HCT116 (cell line): Measurements from ENCODE around the gene FBXW4. TPM values are rescaled to one million over a fixed set of nuclear protein-coding genes. Genes with fewer than 3 reads are reported as not detected.
"Not testable (repeated sequence)": the region's sequence is repeated elsewhere in the genome, so short reads cannot be mapped to it uniquely, and the experiment has no call there.

Experiments
- ATAC-seq: fragments of 200-7000 bp; cut with Tn5 transposase; 2 replicates; pipeline ENCODE4 v1.9.1; 2020; ENCODE audit warnings: mild to moderate bottlenecking, moderate library complexity
- BruUV-seq: library from RNA; stranded (reverse); fragments of 400-500 nt; replicated peaks from 2 replicates; lab custom pipeline; 2021; lab: Mats Ljungman, UMichigan
- CTCF ChIA-PET: fragments of 300-600 bp; sonication (Branson Sonifier 250); formaldehyde crosslinking; loops from one replicate; lab custom pipeline; 2021; ENCODE audit warnings: antibody characterized with exemption; lab: Charles Lee
- POLR2A ChIA-PET: fragments of 300-600, 350-600 bp; sonication (Branson Sonifier 250); formaldehyde crosslinking; loops from one replicate; lab custom pipeline; 2021; ENCODE audit warnings: antibody characterized with exemption; lab: Charles Lee
- RAD21 ChIA-PET, 2 experiments: fragments of 300-600 bp; sonication (Branson Sonifier 250); formaldehyde crosslinking; loops; one replicate each; lab custom pipeline; 2023; ENCODE audit warnings: low total read pairs in 2 of 2; ENCODE audit not compliant: uncharacterized antibody in 2 of 2, unreplicated experiment in 2 of 2, low non-redundant PET in 1 of 2; lab: Charles Lee
- DNase-seq: peaks from one replicate; pipeline ENCODE4 v3.0.0-alpha.2; 2010; ENCODE audit warnings: low read depth, low spot score
- H2AFZ ChIP-seq: fragments of 200-600 bp; shearing (Covaris generic), sonication (generic); 2 replicates; pipeline ENCODE4 v1.6.1; 2017; ENCODE audit warnings: low read depth, mixed run types, mixed read lengths, antibody characterized with exemption, low read length; ENCODE audit not compliant: poor library complexity, severe bottlenecking
- H3K27ac ChIP-seq: 2 replicates; pipeline ENCODE4 v1.5.1; 2012; ENCODE audit warnings: low read depth, low read length
- H3K27me3 ChIP-seq: fragments of 200-600 bp; sonication (generic); 2 replicates; pipeline ENCODE4 v1.6.1; 2016; ENCODE audit warnings: mixed run types, low read length, mixed read lengths; ENCODE audit not compliant: insufficient read depth
- H3K36me3 ChIP-seq, 2 experiments: fragments of 200-500 bp in 1 of 2; fragments of 200-600 bp in 1 of 2; sonication (Bioruptor generic) in 1 of 2; sonication (generic) in 1 of 2; 2 replicates each; pipeline versions ENCODE4 v1.5.1 to v1.6.1; 2014 to 2016; ENCODE audit warnings: low read length in 2 of 2, inconsistent platforms in 1 of 2, mixed read lengths in 1 of 2, mixed run types in 1 of 2; ENCODE audit not compliant: insufficient read depth in 2 of 2, control insufficient read depth in 1 of 2
- H3K4me1 ChIP-seq, 2 experiments: fragments of 200-600 bp in 1 of 2; sonication (generic) in 1 of 2; 2 replicates each; pipeline versions ENCODE4 v1.5.1 to v1.6.1; 2012 to 2017; ENCODE audit warnings: low read length in 2 of 2, inconsistent platforms in 1 of 2, mild to moderate bottlenecking in 1 of 2, mixed read lengths in 1 of 2, mixed run types in 1 of 2, moderate library complexity in 1 of 2; ENCODE audit not compliant: insufficient read depth in 2 of 2, control insufficient read depth in 1 of 2
- H3K4me2 ChIP-seq: fragments of 200-600 bp; sonication (generic); 2 replicates; pipeline ENCODE4 v1.6.1; 2017; ENCODE audit warnings: mixed run types, low read length, mixed read lengths
- H3K4me3 ChIP-seq, 2 experiments: fragments of 200-600 bp in 1 of 2; sonication (generic) in 1 of 2; replicated peaks in 1 of 2; 2 replicates each; pipeline ENCODE4 v1.5.1; 2011 to 2016; ENCODE audit warnings: low read length in 2 of 2, control low read depth in 1 of 2, low read depth in 1 of 2, mild to moderate bottlenecking in 1 of 2, mixed read lengths in 1 of 2, mixed run types in 1 of 2
- H3K79me2 ChIP-seq: fragments of 200-600 bp; sonication (generic); 2 replicates; pipeline ENCODE4 v1.6.1; 2017; ENCODE audit warnings: mild to moderate bottlenecking, mixed run types, low read length, moderate library complexity, mixed read lengths; ENCODE audit not compliant: insufficient read depth
- H3K9ac ChIP-seq: fragments of 200-600 bp; sonication (generic); 2 replicates; pipeline ENCODE4 v1.6.1; 2016; ENCODE audit warnings: low read length, mixed read lengths
- H3K9me2 ChIP-seq: fragments of 200-600 bp; sonication (generic), shearing (Covaris generic); 2 replicates; pipeline ENCODE4 v1.6.1; 2017; ENCODE audit warnings: mixed run types, mild to moderate bottlenecking, moderate library complexity; ENCODE audit not compliant: insufficient read depth
- H3K9me3 ChIP-seq, 2 experiments: fragments of 200-500 bp in 1 of 2; fragments of 200-600 bp in 1 of 2; sonication (Bioruptor generic) in 1 of 2; sonication (generic) in 1 of 2; 2 replicates each; pipeline ENCODE4 v1.6.1; 2014 to 2017; ENCODE audit warnings: low read length in 2 of 2, mixed read lengths in 2 of 2, inconsistent platforms in 1 of 2, low read depth in 1 of 2, mild to moderate bottlenecking in 1 of 2, mixed run types in 1 of 2, moderate library complexity in 1 of 2; ENCODE audit not compliant: control insufficient read depth in 1 of 2, insufficient read depth in 1 of 2
- H4K20me1 ChIP-seq: fragments of 200-600 bp; sonication (generic), shearing (Covaris generic); 2 replicates; pipeline ENCODE4 v1.6.1; 2017; ENCODE audit warnings: mixed run types, mild to moderate bottlenecking, moderate library complexity; ENCODE audit not compliant: insufficient read depth
- CBX3 ChIP-seq: IDR thresholded peaks from 2 replicates; pipeline ENCODE4 v1.6.1; 2012; ENCODE audit warnings: low read depth
- CTCF ChIP-seq, 3 experiments: fragments of 200-600 bp in 1 of 3; sonication (generic) in 1 of 3; IDR thresholded peaks in 2 of 3; conservative IDR thresholded peaks in 1 of 3; 2 replicates each; pipeline ENCODE4 v1.5.1; 2012 to 2017; ENCODE audit warnings: low read depth in 2 of 3, low read length in 2 of 3, antibody characterized with exemption in 1 of 3, borderline replicate concordance in 1 of 3, control low read depth in 1 of 3, mild to moderate bottlenecking in 1 of 3, mixed read lengths in 1 of 3, mixed run types in 1 of 3, moderate library complexity in 1 of 3; ENCODE audit not compliant: insufficient read depth in 1 of 3
- POLR2AphosphoS5 ChIP-seq: IDR thresholded peaks from 2 replicates; pipeline ENCODE4 v1.6.1; 2011; ENCODE audit warnings: mild to moderate bottlenecking, low read depth, low read length, moderate library complexity
- RAD21 ChIP-seq: IDR thresholded peaks from 2 replicates; pipeline ENCODE4 v1.6.1; 2012; ENCODE audit warnings: low read depth, mild to moderate bottlenecking
- intact Hi-C: fragments of 100-400 bp; cut with micrococcal nuclease; formaldehyde crosslinking; loops from 2 replicates; pipeline ENCODE4 v1.10.0; 2022
- total RNA-seq: library from RNA; stranded (reverse); gene quantifications from one replicate; pipeline ENCODE4 v1.2.1, GENCODE V29; 2021; ENCODE audit not compliant: unreplicated experiment
- TF ChIP-seq, protein P1 (sequence below): IDR thresholded peaks from 2 replicates; pipeline ENCODE4 v1.6.1; 2012

FBXW4 gene
- total RNA-seq, 1 experiment from 2014 or later: 35.3 TPM

DNA sequence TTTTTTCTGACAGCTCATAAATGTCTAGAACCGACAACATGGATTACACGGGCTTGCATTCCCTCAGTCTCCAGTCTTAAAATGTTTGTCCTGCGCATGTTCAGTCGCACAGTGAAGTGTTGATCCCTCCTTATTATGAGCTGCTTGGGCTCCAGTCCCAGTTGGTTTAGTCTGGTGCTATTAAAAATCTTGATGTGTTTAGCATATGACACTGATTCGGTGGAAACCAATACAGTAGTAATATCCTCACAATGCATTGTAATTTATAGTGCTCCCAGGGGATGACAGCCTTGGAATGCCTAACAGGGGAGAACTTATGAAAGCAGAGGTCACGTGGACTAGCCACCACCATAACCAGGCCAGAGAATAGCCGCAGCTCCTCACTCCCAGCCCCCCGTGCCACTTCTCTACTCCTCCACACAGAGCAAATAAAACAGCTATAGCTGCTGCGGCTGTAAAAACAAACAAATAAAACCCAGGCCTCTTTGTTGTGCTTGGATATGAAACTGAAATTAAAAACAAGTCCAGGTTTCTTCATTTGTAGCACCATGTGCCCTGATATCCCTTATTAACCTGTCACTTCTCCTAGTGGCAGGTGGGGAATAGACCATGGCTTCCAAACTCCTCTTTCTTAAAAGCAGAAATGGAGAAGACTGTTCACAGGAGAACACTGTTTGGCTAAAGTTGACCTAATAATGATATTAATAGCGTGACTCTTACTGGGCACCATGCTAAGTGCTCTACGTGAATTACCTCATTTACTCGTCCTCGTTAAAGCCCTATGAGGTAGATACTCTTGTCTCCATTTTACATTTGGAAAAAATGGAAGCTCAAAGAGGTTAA, 99.2 kb downstream of the FBXW4 start:
- RAD21 ChIA-PET: no interaction called here
- Histone ChIP-seq H2AFZ (no peak overlapping the region), H4K20me1 (no peaks in the 10 kb centered on the region), H3K27ac (no peak overlapping the region), H3K9ac (no peak overlapping the region), H3K9me2 (no peaks in the 10 kb centered on the region), H3K27me3 (no peaks in the 10 kb centered on the region), H3K4me1 (no peaks in the 10 kb centered on the region), H3K79me2 (no peaks in the 10 kb centered on the region), H3K4me3 (no peak overlapping the region), H3K9me3 (no peaks in the 10 kb centered on the region), H3K36me3 (peaks cover 0 to 8% of the 10 kb centered on the region in 2 experiments; a peak in 2 of 4 replicates), H3K4me2 (no peak overlapping the region)
- POLR2A ChIA-PET: no interaction called here
- ATAC-seq (no peak), DNase-seq (no peak)
- TF ChIP-seq CTCF (IDR thresholded peaks at IDR 0.05 in 2 of 3, conservative IDR thresholded peaks at IDR 0.05 in 1 of 3; ENCODE audit: borderline replicate concordance in 1 of 3, insufficient read depth in 1 of 3, low read depth in 2 of 3, low read length in 2 of 3) (0 out of 6 replicates have a peak, but pooled peaks of 1 of the 3 experiments have one; percentile 4), CBX3 (no peak), POLR2AphosphoS5 (no peak), RAD21 (no peak)
- TF ChIP-seq, protein P1, sequence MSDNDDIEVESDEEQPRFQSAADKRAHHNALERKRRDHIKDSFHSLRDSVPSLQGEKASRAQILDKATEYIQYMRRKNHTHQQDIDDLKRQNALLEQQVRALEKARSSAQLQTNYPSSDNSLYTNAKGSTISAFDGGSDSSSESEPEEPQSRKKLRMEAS: no peak
- intact Hi-C loops: no loop called here
- no TSS peak for BruUV-seq
- CTCF ChIA-PET: interaction anchor here (1.3 kb wide), 1 partner anchor 185 kb away, joined by 4 read pairs; no protein-coding TSS in a partner anchor

DNA sequence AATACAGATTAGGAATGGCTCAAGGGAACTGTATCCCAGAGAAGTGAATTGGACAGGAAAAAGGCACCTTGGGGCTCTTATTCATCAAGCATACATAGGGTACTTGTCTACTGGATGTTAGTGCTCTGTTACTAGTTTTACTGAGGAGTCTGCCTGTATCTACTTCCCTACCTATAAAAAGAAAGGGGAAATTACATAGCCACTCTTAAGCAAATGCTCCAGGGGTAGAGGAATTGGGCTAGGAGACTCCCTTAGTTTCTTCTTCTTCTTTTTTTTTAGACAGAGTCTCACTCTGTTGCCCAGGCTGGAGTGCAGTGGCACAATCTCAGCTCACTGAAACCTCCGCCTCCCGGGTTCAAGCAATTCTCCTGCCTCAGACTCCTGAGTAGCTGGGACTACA, 101.6 kb downstream of the FBXW4 start:
- H3K79me2 ChIP-seq, DNase-seq, intact Hi-C loops, H3K27ac ChIP-seq, H3K4me1 ChIP-seq, H3K36me3 ChIP-seq, H3K9me2 ChIP-seq, POLR2A ChIA-PET, H4K20me1 ChIP-seq, RAD21 ChIA-PET, H3K4me2 ChIP-seq, H3K9ac ChIP-seq, H2AFZ ChIP-seq, H3K9me3 ChIP-seq, H3K27me3 ChIP-seq, BruUV-seq, H3K4me3 ChIP-seq, ATAC-seq: not testable (repeated sequence)
- CTCF ChIA-PET: interaction anchor here (3.1 kb wide), 1 partner anchor 9 kb away, joined by 20 read pairs; no protein-coding TSS in a partner anchor
